Neutrophil (primary cell): ENCODE data around the gene SLC28A1.

ENCODE experiments used
- H3K27ac ChIP-seq: fragments of 200-600 bp; sonication (generic); 2 replicates; pipeline ENCODE4 v1.5.1; 2016; ENCODE audit warnings: mild to moderate bottlenecking, moderate library complexity
- H3K27me3 ChIP-seq: fragments of 200-600 bp; sonication (generic); 2 replicates; pipeline ENCODE4 v1.6.0; 2016; ENCODE audit warnings: mild to moderate bottlenecking
- H3K36me3 ChIP-seq: fragments of 200-600 bp; sonication (generic); 2 replicates; pipeline ENCODE4 v1.5.1; 2017
- H3K4me1 ChIP-seq, 2 experiments: fragments of 200-600 bp in 1 of 2; sonication (generic) in 1 of 2; 1 replicate in 1 of 2; 2 replicates in 1 of 2; pipeline versions ENCODE4 v1.5.1 to v1.6.1; 2013 to 2016; ENCODE audit warnings: low read depth in 1 of 2, low read length in 1 of 2, mild to moderate bottlenecking in 1 of 2, moderate library complexity in 1 of 2; ENCODE audit not compliant: control insufficient read depth in 1 of 2, insufficient read depth in 1 of 2
- H3K4me3 ChIP-seq, 2 experiments: fragments of 200-600 bp in 1 of 2; sonication (generic) in 1 of 2; 1 replicate in 1 of 2; 2 replicates in 1 of 2; pipeline ENCODE4 v1.5.1; 2013 to 2016; ENCODE audit warnings: low read depth in 1 of 2, low read length in 1 of 2, mild to moderate bottlenecking in 1 of 2, moderate library complexity in 1 of 2
- H3K9me3 ChIP-seq: fragments of 200-600 bp; sonication (generic); 2 replicates; pipeline ENCODE4 v1.5.1; 2016
- CTCF ChIP-seq: fragments of 200-600 bp; sonication (generic); IDR thresholded peaks from 2 replicates; pipeline ENCODE4 v1.5.1; 2016; ENCODE audit warnings: antibody characterized with exemption

The SLC28A1 gene

DNA sequence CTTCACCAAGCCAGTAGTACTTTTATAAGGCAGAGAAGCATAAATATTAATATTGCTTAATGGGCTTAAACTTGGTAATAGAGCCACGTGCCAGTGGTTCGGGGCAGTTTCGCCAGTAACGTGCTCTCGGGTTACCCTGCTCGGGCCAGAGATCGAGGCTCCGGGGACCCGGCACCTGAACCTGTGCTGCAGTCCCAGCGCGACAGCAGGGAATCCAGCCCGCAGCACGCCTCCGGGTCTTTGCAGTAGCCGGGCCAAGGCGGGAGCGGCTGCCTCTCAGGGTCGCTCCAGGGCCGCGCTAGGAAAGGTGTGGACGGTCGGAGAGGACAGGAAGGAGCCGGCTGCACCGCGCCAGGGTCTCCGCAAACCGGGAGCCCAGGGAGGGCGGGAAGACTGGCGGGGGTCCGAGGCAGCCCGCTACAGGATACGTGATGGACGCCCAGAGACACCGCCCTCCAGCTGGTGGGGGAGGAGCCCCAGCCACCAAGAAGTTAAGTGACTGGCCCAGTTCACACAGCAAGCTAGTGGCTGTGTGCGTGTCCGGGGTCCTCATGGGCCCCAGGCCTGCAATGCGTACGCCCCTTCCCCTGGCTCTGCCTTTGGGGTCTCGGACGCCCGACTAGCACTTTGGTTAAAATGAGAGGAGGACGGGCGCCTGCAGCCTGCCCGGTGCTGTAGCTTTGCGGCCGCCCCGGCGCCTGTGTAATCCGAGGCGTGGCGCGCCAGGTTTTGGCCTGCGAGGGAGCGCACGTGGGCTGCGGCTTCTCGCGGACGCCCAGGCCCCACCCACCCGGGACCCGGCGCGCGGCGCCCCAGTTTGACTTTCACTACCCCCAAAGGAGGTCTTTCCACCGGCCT lies 96.0 kb downstream of the SLC28A1 start:
- Histone ChIP-seq H3K4me1 (peaks cover 16 to 20% of the 10 kb centered on the region in 2 experiments), H3K9me3 (no peaks in the 10 kb centered on the region), H3K27ac (peak overlapping the region; percentile 87), H3K4me3 (peak overlapping the region; percentile 79 to 93), H3K27me3 (peaks cover 36% of the 10 kb centered on the region), H3K36me3 (no peaks in the 10 kb centered on the region)
- TF ChIP-seq CTCF: no peak

DNA sequence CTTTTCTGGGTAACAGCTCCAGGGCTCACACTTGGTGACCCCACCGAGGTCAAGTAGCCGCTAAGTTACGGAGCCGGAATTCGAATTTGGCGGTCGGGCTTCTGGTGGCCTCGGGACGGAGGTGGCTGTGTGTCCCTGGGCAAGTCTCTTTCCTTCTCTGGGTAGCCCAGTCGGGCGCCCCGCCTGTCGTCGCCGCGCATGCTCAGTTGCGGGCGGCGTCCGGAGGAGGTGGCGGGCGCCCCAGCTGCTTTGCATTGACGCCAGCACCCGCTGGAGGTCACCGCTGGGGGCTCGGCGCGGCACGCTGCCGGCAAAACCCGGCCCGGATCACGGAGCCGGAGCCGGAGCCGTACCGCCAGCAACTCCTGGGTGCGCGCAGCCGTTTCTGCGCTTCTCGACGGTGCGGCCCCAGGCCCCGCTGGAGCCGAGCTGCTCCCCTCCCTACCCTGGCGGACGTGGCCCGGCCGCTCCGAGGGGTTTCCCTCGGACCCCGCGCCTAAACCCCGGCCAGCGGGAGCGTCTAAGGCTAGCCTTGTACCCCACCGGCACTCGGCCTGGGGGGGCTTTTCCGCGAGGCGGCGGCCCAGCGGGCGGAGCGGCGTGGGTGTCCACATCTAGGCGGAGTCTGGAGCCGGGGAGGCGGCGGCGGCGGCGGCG lies 96.7 kb downstream of the SLC28A1 start:
- Histone ChIP-seq H3K4me3 (peak overlapping the region; percentile 79 to 93), H3K4me1 (peaks cover 16 to 20% of the 10 kb centered on the region in 2 experiments), H3K27ac (peak overlapping the region; percentile 87), H3K36me3 (no peaks in the 10 kb centered on the region), H3K9me3 (no peaks in the 10 kb centered on the region), H3K27me3 (peaks cover 36% of the 10 kb centered on the region)
- TF ChIP-seq CTCF: peak; percentile 87

GRCh38 chr15:84981711-84982300 lies 97.3 kb downstream of the SLC28A1 start, which contains the start of gene PDE8A:
Gene PDE8A, plus strand, starts transcription at chr15:84981856. Its CDS starts 307 bp downstream, at chr15:84982163.
- Histone ChIP-seq H3K9me3 (no peaks in the 10 kb centered on the region), H3K4me3 (peak within 1 kb of the TSS; percentile 79 to 93), H3K27me3 (peaks cover 36% of the 10 kb centered on the region), H3K27ac (peak within 1 kb of the TSS; percentile 87), H3K4me1 (peaks cover 16 to 20% of the 10 kb centered on the region in 2 experiments), H3K36me3 (no peaks in the 10 kb centered on the region)
- peak; percentile 22 for TF ChIP-seq CTCF

DNA sequence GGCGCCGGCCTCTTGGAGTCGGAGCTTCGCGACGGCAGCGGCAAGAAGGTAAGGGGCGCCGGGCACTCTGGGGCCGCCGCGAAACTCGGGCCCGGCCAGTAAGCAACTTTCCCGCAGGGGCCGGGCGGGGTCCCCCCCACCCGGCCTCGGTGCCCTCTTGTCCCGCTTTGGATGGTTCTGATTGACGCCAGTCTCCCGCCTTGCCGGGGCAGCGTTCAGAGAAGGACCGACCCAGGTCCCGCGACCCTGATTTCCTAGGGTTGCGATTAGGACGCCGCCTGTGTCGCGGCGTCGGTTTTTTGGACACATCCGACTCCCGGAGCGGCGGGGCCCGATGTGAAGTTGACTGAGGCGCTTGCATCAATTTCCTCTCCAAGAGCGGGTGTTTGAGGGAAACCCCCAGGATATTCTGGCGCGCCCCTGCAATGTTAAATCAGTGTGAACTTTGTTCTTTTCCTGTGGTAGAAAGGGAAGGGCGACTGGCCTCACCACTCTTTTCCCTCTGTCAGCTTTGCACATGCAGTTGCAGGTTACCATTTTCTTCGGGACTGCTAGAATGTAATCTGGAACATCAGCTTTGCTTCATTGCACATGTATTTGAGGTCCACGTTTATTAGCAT lies 97.9 kb downstream of the SLC28A1 start:
- peak overlapping the region; percentile 87 for H3K27ac ChIP-seq
- H3K9me3 ChIP-seq: no peaks in the 10 kb centered on the region
- peaks cover 16 to 20% of the 10 kb centered on the region in 2 experiments for H3K4me1 ChIP-seq
- H3K4me3 ChIP-seq: peak overlapping the region; percentile 79 to 93
- TF ChIP-seq CTCF: no peak
- H3K27me3 ChIP-seq: peaks cover 36% of the 10 kb centered on the region
- H3K36me3 ChIP-seq: no peaks in the 10 kb centered on the region

- Histone ChIP-seq H3K4me1 (peaks cover 16 to 20% of the 10 kb centered on the region in 2 experiments), H3K27ac (no peak overlapping the region), H3K4me3 (no peak overlapping the region), H3K9me3 (no peaks in the 10 kb centered on the region), H3K27me3 (peaks cover 35% of the 10 kb centered on the region), H3K36me3 (no peaks in the 10 kb centered on the region)
- TF ChIP-seq CTCF: no peak
Measured at GRCh38 chr15:84983294-84983693, 98.8 kb downstream of the SLC28A1 start.
